GM23338 (cell line): ENCODE measurements around the gene BCAS3.

Experiments used
- CREB1 ChIP-seq: fragments of 250-450 bp; sonication (Bioruptor Pico); IDR thresholded peaks from 2 replicates; pipeline ENCODE4 v1.5.0; 2020; ENCODE audit warnings: low read depth, mild to moderate bottlenecking, moderate library complexity
- CTCF ChIP-seq, 2 experiments: fragments of 200-600 bp in 1 of 2; sonication (generic) in 1 of 2; conservative IDR thresholded peaks; 2 replicates each; pipeline versions ENCODE4 v1.5.1 to v1.6.1; 2016 to 2017; ENCODE audit warnings: antibody characterized with exemption in 2 of 2, low read depth in 2 of 2, mild to moderate bottlenecking in 2 of 2, moderate library complexity in 1 of 2
- ETS1 ChIP-seq: IDR thresholded peaks from 2 replicates; pipeline ENCODE4 v1.6.1; 2016; ENCODE audit warnings: antibody characterized with exemption
- EZH2 ChIP-seq: fragments of 200-600 bp; sonication (generic); IDR thresholded peaks from one replicate; pipeline ENCODE4 v1.8.0; 2017; ENCODE audit warnings: antibody characterized with exemption, mild to moderate bottlenecking, low read depth; ENCODE audit not compliant: unreplicated experiment
- EZH2phosphoT487 ChIP-seq: fragments of 200-600 bp; sonication (generic); IDR thresholded peaks from one replicate; pipeline ENCODE4 v1.8.1; 2018; ENCODE audit warnings: antibody characterized with exemption; ENCODE audit not compliant: unreplicated experiment
- JUNB ChIP-seq: IDR thresholded peaks from one replicate; pipeline ENCODE4 v1.6.1; 2016; ENCODE audit warnings: antibody characterized with exemption; ENCODE audit not compliant: unreplicated experiment
- NANOG ChIP-seq: IDR thresholded peaks from 2 replicates; pipeline ENCODE4 v1.6.1; 2016; ENCODE audit warnings: antibody characterized with exemption, borderline replicate concordance
- POLR2AphosphoS5 ChIP-seq: IDR thresholded peaks from 2 replicates; pipeline ENCODE4 v1.6.1; 2016; ENCODE audit warnings: antibody characterized with exemption, low read depth
- REST ChIP-seq: IDR thresholded peaks from one replicate; pipeline ENCODE4 v1.6.1; 2018; ENCODE audit warnings: antibody characterized with exemption; ENCODE audit not compliant: unreplicated experiment
- STAT1 ChIP-seq: IDR thresholded peaks from one replicate; pipeline ENCODE4 v1.6.1; 2016; ENCODE audit warnings: antibody characterized with exemption; ENCODE audit not compliant: unreplicated experiment
- ZNF114 ChIP-seq: fragments of 250-450 bp; sonication (Bioruptor Pico); IDR thresholded peaks from 2 replicates; pipeline ENCODE4 v1.5.0; 2020; ENCODE audit warnings: mild to moderate bottlenecking, moderate library complexity
- ZNF331 ChIP-seq: fragments of 250-450 bp; sonication (Bioruptor Pico); IDR thresholded peaks from 2 replicates; pipeline ENCODE4 v1.5.0; 2020; ENCODE audit warnings: low read depth, mild to moderate bottlenecking, moderate library complexity
- ZNF462 ChIP-seq: fragments of 250-450 bp; sonication (Bioruptor Pico); IDR thresholded peaks from 2 replicates; pipeline ENCODE4 v1.5.0; 2020; ENCODE audit warnings: mild to moderate bottlenecking, moderate library complexity

GRCh38 chr17:60802377-60802776, 124.7 kb downstream of the BCAS3 start:
- no peak for TF ChIP-seq CTCF (conservative IDR thresholded peaks at IDR 0.05; ENCODE audit: low read depth in 2 of 2)
- TF ChIP-seq EZH2: no peak
- TF ChIP-seq REST: no peak
- no peak for TF ChIP-seq POLR2AphosphoS5
- TF ChIP-seq NANOG: no peak
- TF ChIP-seq JUNB: no peak
- TF ChIP-seq CREB1: no peak
- TF ChIP-seq EZH2phosphoT487: no peak
- TF ChIP-seq ETS1: no peak
- TF ChIP-seq STAT1: no peak
- TF ChIP-seq ZNF114: no peak
- TF ChIP-seq ZNF331 (CRISPR knock-in tag): no peak
- TF ChIP-seq ZNF462 (CRISPR knock-in tag): no peak
